T-helper 2 cell treated with Interferon-gamma antibody and Interleukin-4, amounts not matched to agents 5 μg/mL and 100 μg/mL, for 36 hours (primary cell): ENCODE results near the gene P2RX6.
"Not testable (repeated sequence)": the region's sequence is repeated elsewhere in the genome, so short reads cannot be mapped to it uniquely, and the experiment has no call there.

Source experiments
- DNase-seq: peaks from one replicate; pipeline ENCODE4 v3.0.0; 2021; ENCODE audit warnings: low spot score
- H3K27ac Mint-ChIP-seq: one replicate; pipeline ENCODE4 v1.8.0; 2021; ENCODE audit warnings: mild to moderate bottlenecking, mixed read lengths
- H3K27me3 Mint-ChIP-seq: one replicate; pipeline ENCODE4 v1.8.0; 2021; ENCODE audit warnings: low read depth, mixed read lengths
- H3K36me3 Mint-ChIP-seq: one replicate; pipeline ENCODE4 v1.8.0; 2021; ENCODE audit warnings: low read depth, mixed read lengths
- H3K4me1 Mint-ChIP-seq: one replicate; pipeline ENCODE4 v1.8.0; 2021; ENCODE audit warnings: low read depth, mixed read lengths
- H3K4me3 Mint-ChIP-seq: one replicate; pipeline ENCODE4 v1.8.0; 2022; ENCODE audit warnings: mild to moderate bottlenecking, moderate library complexity, mixed read lengths
- H3K9me3 Mint-ChIP-seq: one replicate; pipeline ENCODE4 v1.8.0; 2021; ENCODE audit warnings: mixed read lengths

The P2RX6 gene

GRCh38 chr22:21034989-21035388 is 20.0 kb downstream of the P2RX6 start:
- H3K27ac Mint-ChIP-seq = no peak overlapping the region
- DNase-seq = no peak
- H3K4me1 Mint-ChIP-seq = no peaks in the 10 kb centered on the region
- no peaks in the 10 kb centered on the region for H3K9me3 Mint-ChIP-seq
- peaks cover 40% of the 10 kb centered on the region for H3K27me3 Mint-ChIP-seq
- H3K36me3 Mint-ChIP-seq = no peaks in the 10 kb centered on the region
- no peak overlapping the region for H3K4me3 Mint-ChIP-seq

GRCh38 chr22:21038405-21038804 is 23.4 kb downstream of the P2RX6 start:
- Mint-ChIP-seq H3K9me3 (no peaks in the 10 kb centered on the region), H3K27me3 (peaks cover 27% of the 10 kb centered on the region), H3K27ac (no peak overlapping the region), H3K36me3 (no peaks in the 10 kb centered on the region), H3K4me3 (no peak overlapping the region), H3K4me1 (peaks cover 2% of the 10 kb centered on the region)
- DNase-seq = no peak

GRCh38 chr22:21039158-21039557 is 24.2 kb downstream of the P2RX6 start:
- H3K4me1 Mint-ChIP-seq, H3K9me3 Mint-ChIP-seq, H3K4me3 Mint-ChIP-seq, DNase-seq, H3K36me3 Mint-ChIP-seq, H3K27ac Mint-ChIP-seq: not testable (repeated sequence)
- H3K27me3 Mint-ChIP-seq = peaks cover 24% of the 10 kb centered on the region

GRCh38 chr22:21041937-21042336 is 27.0 kb downstream of the P2RX6 start:
- Mint-ChIP-seq H3K9me3 (no peaks in the 10 kb centered on the region), H3K4me3 (no peak overlapping the region), H3K36me3 (no peaks in the 10 kb centered on the region), H3K4me1 (peaks cover 14% of the 10 kb centered on the region), H3K27me3 (peaks cover 31% of the 10 kb centered on the region), H3K27ac (no peak overlapping the region)
- DNase-seq = no peak

- no peak overlapping the region for H3K27ac Mint-ChIP-seq
- H3K4me3 Mint-ChIP-seq = no peak overlapping the region
- peaks cover 27% of the 10 kb centered on the region for H3K27me3 Mint-ChIP-seq
- no peak for DNase-seq
- peaks cover 14% of the 10 kb centered on the region for H3K4me1 Mint-ChIP-seq
- no peaks in the 10 kb centered on the region for H3K9me3 Mint-ChIP-seq
- H3K36me3 Mint-ChIP-seq = no peaks in the 10 kb centered on the region
Observed at GRCh38 chr22:21042978-21043859, 28.3 kb downstream of the P2RX6 start.

GRCh38 chr22:21043860-21044535 is 29.0 kb downstream of the P2RX6 start:
- no peak overlapping the region for H3K27ac Mint-ChIP-seq
- peaks cover 14% of the 10 kb centered on the region for H3K4me1 Mint-ChIP-seq
- no peaks in the 10 kb centered on the region for H3K36me3 Mint-ChIP-seq
- no peak for DNase-seq
- no peak overlapping the region for H3K4me3 Mint-ChIP-seq
- no peaks in the 10 kb centered on the region for H3K9me3 Mint-ChIP-seq
- peaks cover 23% of the 10 kb centered on the region for H3K27me3 Mint-ChIP-seq

GRCh38 chr22:21044931-21045584 is 30.1 kb downstream of the P2RX6 start:
- DNase-seq = no peak
- peaks cover 14% of the 10 kb centered on the region for H3K4me1 Mint-ChIP-seq
- no peaks in the 10 kb centered on the region for H3K9me3 Mint-ChIP-seq
- H3K27me3 Mint-ChIP-seq = peaks cover 23% of the 10 kb centered on the region
- no peaks in the 10 kb centered on the region for H3K36me3 Mint-ChIP-seq
- H3K4me3 Mint-ChIP-seq = peak overlapping the region; percentile 39
- peak overlapping the region; percentile 60 for H3K27ac Mint-ChIP-seq

DNA sequence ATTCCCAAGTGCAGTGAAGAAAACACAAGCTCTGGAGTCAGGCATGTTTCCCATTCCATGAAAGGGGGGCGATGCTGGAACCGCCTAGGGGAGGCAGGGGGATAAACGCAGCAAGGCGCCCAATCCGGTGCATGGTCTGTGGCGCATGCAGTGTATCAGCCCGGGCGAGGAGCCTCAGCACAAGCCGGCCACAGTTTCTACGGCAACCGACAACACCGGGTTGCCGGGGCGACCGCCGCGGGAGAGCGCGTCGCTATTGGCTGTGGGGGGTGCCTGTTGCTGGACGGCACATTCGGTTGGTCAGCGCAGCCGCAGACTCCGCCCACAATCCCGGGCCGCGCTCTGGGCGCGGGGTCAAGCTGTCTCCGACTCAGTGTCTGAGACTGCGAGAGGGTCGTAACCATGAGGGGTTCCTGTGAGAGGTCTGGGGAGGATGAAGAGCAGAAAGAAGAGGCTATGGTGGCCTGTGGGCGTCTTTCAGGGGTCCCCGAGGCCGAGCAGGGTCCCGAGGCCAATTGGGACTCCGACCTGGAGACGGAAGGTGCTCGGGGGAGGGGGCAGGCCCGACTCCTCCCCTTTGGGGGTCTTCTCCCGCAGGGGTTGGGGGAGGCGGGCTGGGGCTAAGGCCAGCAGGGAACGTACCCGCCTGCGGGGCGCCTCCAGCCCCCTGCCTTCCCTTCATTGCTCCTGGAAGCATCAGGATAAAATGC is 30.8 kb downstream of the P2RX6 start, which contains the start of gene LRRC74B:
TSS of gene LRRC74B (plus strand) at position 362 of the 710 bp plus-strand sequence. CDS start at position 403, 41 bp downstream.
- peaks cover 14% of the 10 kb centered on the region for H3K4me1 Mint-ChIP-seq
- H3K27me3 Mint-ChIP-seq = peaks cover 23% of the 10 kb centered on the region
- peak within 1 kb of the TSS; percentile 39 for H3K4me3 Mint-ChIP-seq
- H3K36me3 Mint-ChIP-seq = no peaks in the 10 kb centered on the region
- peak; percentile 66 for DNase-seq
- no peaks in the 10 kb centered on the region for H3K9me3 Mint-ChIP-seq
- H3K27ac Mint-ChIP-seq = peak within 1 kb of the TSS; percentile 60

DNA sequence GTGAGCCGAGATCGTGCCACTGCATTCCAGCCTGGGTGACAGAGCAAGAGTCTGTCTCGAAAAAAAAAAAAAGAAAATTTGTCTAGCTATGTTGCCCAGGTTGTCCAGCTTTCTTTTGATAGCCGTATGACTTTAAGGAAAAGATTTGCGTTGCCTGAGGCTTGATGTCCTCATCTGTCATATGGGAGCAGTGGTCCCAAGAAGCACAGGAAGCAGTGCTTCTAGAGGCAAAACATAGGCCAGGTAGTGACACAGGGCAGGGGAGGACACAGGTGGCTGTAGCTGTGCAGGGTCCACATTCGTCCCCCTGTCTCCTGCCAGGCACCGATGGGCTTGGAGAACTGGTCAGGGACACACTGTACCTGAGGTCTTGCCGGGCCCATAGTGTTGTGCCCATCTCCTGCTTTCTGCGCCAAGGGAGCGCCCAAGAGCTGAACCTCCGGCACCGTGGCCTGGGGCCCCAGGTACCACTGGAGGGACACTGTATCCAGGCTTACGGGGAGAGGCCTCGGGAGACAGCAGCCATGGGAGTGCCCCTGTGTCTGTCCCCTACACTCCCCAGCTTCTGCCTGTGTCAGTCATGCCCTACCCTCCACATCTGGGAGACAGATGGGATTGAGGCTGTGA is 32.2 kb downstream of the P2RX6 start:
- no peak overlapping the region for H3K27ac Mint-ChIP-seq

GRCh38 chr22:21047730-21048129 is 32.8 kb downstream of the P2RX6 start:
- H3K27me3 Mint-ChIP-seq = peaks cover 23% of the 10 kb centered on the region
- no peaks in the 10 kb centered on the region for H3K9me3 Mint-ChIP-seq
- H3K36me3 Mint-ChIP-seq = no peaks in the 10 kb centered on the region
- no peak overlapping the region for H3K27ac Mint-ChIP-seq
- no peak for DNase-seq
- no peak overlapping the region for H3K4me3 Mint-ChIP-seq
- H3K4me1 Mint-ChIP-seq = peaks cover 15% of the 10 kb centered on the region

More for the DNA sequence above, 32.2 kb downstream of the P2RX6 start:
- Mint-ChIP-seq H3K36me3 (no peaks in the 10 kb centered on the region), H3K27me3 (peaks cover 23% of the 10 kb centered on the region), H3K9me3 (no peaks in the 10 kb centered on the region), H3K4me1 (peaks cover 15% of the 10 kb centered on the region), H3K4me3 (no peak overlapping the region)
- DNase-seq = no peak

GRCh38 chr22:21048448-21048847 is 33.5 kb downstream of the P2RX6 start:
- Mint-ChIP-seq H3K4me1 (peaks cover 12% of the 10 kb centered on the region), H3K27me3 (peaks cover 19% of the 10 kb centered on the region)
- H3K36me3 Mint-ChIP-seq, DNase-seq, H3K9me3 Mint-ChIP-seq, H3K27ac Mint-ChIP-seq, H3K4me3 Mint-ChIP-seq: not testable (repeated sequence)

DNA sequence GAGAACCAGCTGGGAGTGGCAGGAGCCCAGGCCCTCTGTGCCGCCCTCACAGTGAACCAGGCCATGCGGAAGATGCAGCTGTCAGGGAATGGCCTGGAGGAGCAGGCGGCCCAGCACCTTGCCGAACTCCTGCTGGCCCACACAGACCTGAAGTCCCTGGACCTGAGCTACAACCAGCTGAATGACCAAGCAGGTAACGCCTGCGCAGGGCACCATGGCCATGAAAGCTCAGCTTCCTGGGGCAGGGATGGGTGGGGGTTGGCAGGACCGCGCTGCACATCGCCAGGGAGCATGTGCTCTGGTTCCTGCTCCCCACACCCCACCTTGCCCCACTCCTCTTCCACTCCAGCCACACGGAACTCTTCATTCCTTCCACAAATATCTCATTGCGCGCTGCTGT is 34.0 kb downstream of the P2RX6 start:
- peaks cover 12% of the 10 kb centered on the region for H3K4me1 Mint-ChIP-seq
- H3K4me3 Mint-ChIP-seq, H3K36me3 Mint-ChIP-seq, DNase-seq, H3K9me3 Mint-ChIP-seq, H3K27ac Mint-ChIP-seq: not testable (repeated sequence)
- peaks cover 18% of the 10 kb centered on the region for H3K27me3 Mint-ChIP-seq

- Mint-ChIP-seq H3K4me3 (no peak overlapping the region), H3K36me3 (no peaks in the 10 kb centered on the region), H3K9me3 (no peaks in the 10 kb centered on the region), H3K4me1 (peaks cover 7% of the 10 kb centered on the region), H3K27me3 (no peaks in the 10 kb centered on the region), H3K27ac (no peak overlapping the region)
- DNase-seq = no peak
Observed at GRCh38 chr22:21051145-21051830, 36.3 kb downstream of the P2RX6 start.
